Endothelial cell of umbilical vein (primary cell): ENCODE data around the gene SMIM8. TPM values are rescaled to one million over a fixed set of nuclear protein-coding genes. Genes with fewer than 3 reads are reported as not detected.

ENCODE experiments used
- BruUV-seq: library from RNA; stranded (reverse); fragments of 400-500 nt; replicated peaks from 2 replicates; lab custom pipeline; 2021; lab: Mats Ljungman, UMichigan
- CTCF ChIA-PET: fragments of 300-600, 350-600 bp; sonication (Branson Sonifier 250); formaldehyde crosslinking; loops from one replicate; lab custom pipeline; 2021; ENCODE audit warnings: antibody characterized with exemption, inconsistent platforms; lab: Charles Lee
- POLR2A ChIA-PET: fragments of 300-600, 350-600 bp; sonication (Branson Sonifier 250); formaldehyde crosslinking; loops from one replicate; lab custom pipeline; 2021; ENCODE audit warnings: antibody characterized with exemption, inconsistent platforms; lab: Charles Lee
- DNase-seq: peaks from one replicate; pipeline ENCODE4 v3.0.0-alpha.2; 2011; ENCODE audit warnings: low read depth, low spot score
- FAIRE-seq: peaks from 2 replicates; lab custom pipeline; 2011; peaks lifted over from hg19 to GRCh38; lab: Jason Lieb, UNC
- H2AFZ ChIP-seq: 2 replicates; pipeline ENCODE4 v1.6.0; 2012; ENCODE audit warnings: low read depth, low read length, control low read depth, inconsistent platforms
- H3K27ac ChIP-seq: 2 replicates; pipeline ENCODE4 v1.5.1; 2011; ENCODE audit warnings: low read depth, mild to moderate bottlenecking, control low read depth, low read length, moderate library complexity; ENCODE audit not compliant: insufficient read depth
- H3K27me3 ChIP-seq, 2 experiments: 2 replicates each; pipeline versions ENCODE4 v1.6.0 to v1.6.1; 2011; ENCODE audit warnings: low read length in 2 of 2, mixed read lengths in 1 of 2; ENCODE audit not compliant: control insufficient read depth in 2 of 2, insufficient read depth in 2 of 2
- H3K36me3 ChIP-seq, 2 experiments: 2 replicates in 1 of 2; 3 replicates in 1 of 2; pipeline ENCODE4 v1.5.1; 2011; ENCODE audit warnings: low read length in 2 of 2, mild to moderate bottlenecking in 1 of 2, moderate library complexity in 1 of 2; ENCODE audit not compliant: control insufficient read depth in 2 of 2, insufficient read depth in 2 of 2; ENCODE audit errors: extremely low read depth in 1 of 2
- H3K4me1 ChIP-seq: 3 replicates; pipeline ENCODE4 v1.5.1; 2011; ENCODE audit warnings: mild to moderate bottlenecking, low read length; ENCODE audit not compliant: control insufficient read depth, insufficient read depth; ENCODE audit errors: extremely low read depth
- H3K4me2 ChIP-seq: 2 replicates; pipeline ENCODE4 v1.6.1; 2011; ENCODE audit warnings: low read length, control low read depth, mixed read lengths; ENCODE audit not compliant: insufficient read depth
- H3K4me3 ChIP-seq, 3 experiments: fragments of 200-600 bp in 1 of 3; sonication (generic), shearing (Covaris generic) in 1 of 3; replicated peaks in 1 of 3; 2 replicates each; pipeline ENCODE4 v1.5.1; 2011 to 2016; ENCODE audit warnings: control low read depth in 3 of 3, low read length in 3 of 3, mild to moderate bottlenecking in 2 of 3, inconsistent platforms in 1 of 3, low read depth in 1 of 3, moderate library complexity in 1 of 3; ENCODE audit not compliant: insufficient read depth in 1 of 3
- H3K79me2 ChIP-seq: 2 replicates; pipeline ENCODE4 v1.6.0; 2012; ENCODE audit warnings: low read length, inconsistent platforms; ENCODE audit not compliant: control insufficient read depth, insufficient read depth
- H3K9ac ChIP-seq: replicated peaks from 2 replicates; pipeline ENCODE3; 2011; ENCODE audit warnings: low read length, control low read depth; ENCODE audit not compliant: insufficient read depth; ENCODE audit errors: extremely low read depth
- H3K9me1 ChIP-seq: replicated peaks from 3 replicates; pipeline ENCODE4 v1.6.0; 2011; ENCODE audit warnings: mild to moderate bottlenecking, low read length; ENCODE audit not compliant: control insufficient read depth, insufficient read depth; ENCODE audit errors: extremely low read depth
- H3K9me3 ChIP-seq: replicated peaks from 2 replicates; pipeline ENCODE4 v1.5.1; 2012; ENCODE audit warnings: low read length, inconsistent platforms; ENCODE audit not compliant: control insufficient read depth, insufficient read depth
- H4K20me1 ChIP-seq: replicated peaks from 2 replicates; pipeline ENCODE3; 2011; ENCODE audit warnings: mild to moderate bottlenecking, low read length; ENCODE audit not compliant: control insufficient read depth, insufficient read depth; ENCODE audit errors: extremely low read depth
- CTCF ChIP-seq, 2 donors: IDR thresholded peaks; 1 replicate in 1 of 2; 2 replicates in 1 of 2; pipeline ENCODE4 v1.5.1; 2011; ENCODE audit warnings: low read length in 2 of 2, mild to moderate bottlenecking in 2 of 2, moderate library complexity in 2 of 2, control low read depth in 1 of 2, inconsistent platforms in 1 of 2, low read depth in 1 of 2; ENCODE audit not compliant: insufficient read depth in 1 of 2; ENCODE audit errors: extremely low read depth in 1 of 2
- EZH2 ChIP-seq: IDR thresholded peaks from 2 replicates; pipeline ENCODE4 v1.6.1; 2012; ENCODE audit warnings: borderline replicate concordance, low read depth, mild to moderate bottlenecking, moderate library complexity, low read length, inconsistent platforms; ENCODE audit not compliant: severe bottlenecking
- FOS ChIP-seq: IDR thresholded peaks from 2 replicates; pipeline ENCODE4 v1.6.1; 2011; ENCODE audit warnings: mild to moderate bottlenecking, low read length, moderate library complexity, borderline replicate concordance; ENCODE audit not compliant: insufficient read depth
- GATA2 ChIP-seq: IDR thresholded peaks from 2 replicates; pipeline ENCODE4 v1.7.0; 2011; ENCODE audit warnings: low read depth, mild to moderate bottlenecking, moderate library complexity, mixed read lengths, low read length; ENCODE audit not compliant: insufficient read length, insufficient read depth
- MAX ChIP-seq: IDR thresholded peaks from 2 replicates; pipeline ENCODE4 v1.6.1; 2011; ENCODE audit not compliant: insufficient read depth, insufficient read length
- MYC ChIP-seq: IDR thresholded peaks from one replicate; pipeline ENCODE4 v1.6.1; 2011; ENCODE audit warnings: mild to moderate bottlenecking, low read depth, low read length
- POLR2A ChIP-seq: IDR thresholded peaks from 2 replicates; pipeline ENCODE4 v1.6.1; 2012; ENCODE audit warnings: low read depth, mild to moderate bottlenecking, control low read depth, low read length
- POLR2AphosphoS5 ChIP-seq: IDR thresholded peaks from 2 replicates; pipeline ENCODE4 v1.6.1; 2012; ENCODE audit warnings: low read depth, mild to moderate bottlenecking, control low read depth, low read length, moderate library complexity; ENCODE audit not compliant: insufficient read depth
- dilution Hi-C: fragments of 300-500 bp; cut with MboI; formaldehyde crosslinking; loops from one replicate; pipeline ENCODE4 v1.15.0; 2019; ENCODE audit warnings: low sequenced_read_pairs; ENCODE audit not compliant: extremely low pct_ligation_motif_present
- intact Hi-C: fragments of 100-400 bp; cut with micrococcal nuclease; formaldehyde crosslinking; loops from one replicate; pipeline ENCODE4 v1.10.0; 2022
- polyA plus RNA-seq, 4 experiments: library from polyadenylated mRNA; depleted of rRNA in 3 of 4; stranded (reverse) in 3 of 4; unstranded in 1 of 4; fragments of >200 nt; gene quantifications; 2 replicates each; pipeline versions ENCODE4 v1.2.1 to v1.2.3, GENCODE V29; 2011 to 2012; ENCODE audit warnings: missing spikeins in 1 of 4
- total RNA-seq: library from RNA; stranded (reverse); gene quantifications from 2 replicates; pipeline ENCODE4 v1.2.3, GENCODE V29; 2021

SMIM8 gene
- total and polyA plus RNA-seq, 2 donors (not counting 3 experiments of a cell fraction or from before 2014, with no cell fraction given) = 2.0 to 8.4 TPM

- intact Hi-C loops (no loop called here), dilution Hi-C loops (no loop called here)
- H3K27me3 ChIP-seq = no peaks in the 10 kb centered on the region
- H2AFZ ChIP-seq = no peak overlapping the region
- no TSS peak for BruUV-seq
- H3K4me3 ChIP-seq = no peak overlapping the region
- FAIRE-seq (peak; percentile 54), DNase-seq (no peak)
- H3K9ac ChIP-seq = no peak overlapping the region
- no peaks in the 10 kb centered on the region for H4K20me1 ChIP-seq
- H3K4me1 ChIP-seq = no peaks in the 10 kb centered on the region
- ChIA-PET CTCF (no interaction called here), POLR2A (no interaction called here)
- no peaks in the 10 kb centered on the region for H3K79me2 ChIP-seq
- no peaks in the 10 kb centered on the region for H3K9me3 ChIP-seq
- H3K9me1 ChIP-seq = no peaks in the 10 kb centered on the region
- no peaks in the 10 kb centered on the region for H3K36me3 ChIP-seq
- H3K27ac ChIP-seq = no peak overlapping the region
- H3K4me2 ChIP-seq = no peak overlapping the region
- TF ChIP-seq GATA2 = peak; percentile 44
- no peak for TF ChIP-seq EZH2
- peak; percentile 14 for TF ChIP-seq FOS
Measured at GRCh38 chr6:87366072-87366827, 43.9 kb downstream of the SMIM8 start.

GRCh38 chr6:87366899-87367298, 44.5 kb downstream of the SMIM8 start:
- Histone ChIP-seq H3K9me1 (no peaks in the 10 kb centered on the region), H3K4me1 (no peaks in the 10 kb centered on the region), H3K27ac (no peak overlapping the region), H3K36me3 (no peaks in the 10 kb centered on the region), H3K27me3 (no peaks in the 10 kb centered on the region), H3K4me2 (no peak overlapping the region), H2AFZ (no peak overlapping the region), H4K20me1 (no peaks in the 10 kb centered on the region), H3K9me3 (no peaks in the 10 kb centered on the region), H3K79me2 (no peaks in the 10 kb centered on the region), H3K4me3 (no peak overlapping the region), H3K9ac (no peak overlapping the region)
- ChIA-PET CTCF (no interaction called here), POLR2A (no interaction called here)
- no peak for FAIRE-seq
- dilution Hi-C loops (no loop called here), intact Hi-C loops (no loop called here)
- DNase-seq = no peak
- no TSS peak for BruUV-seq
- TF ChIP-seq MYC (no peak), FOS (no peak), MAX (no peak), GATA2 (no peak), CTCF (IDR thresholded peaks at IDR 0.05; ENCODE audit: extremely low read depth in 1 of 2, insufficient read depth in 1 of 2, low read depth in 1 of 2, low read length in 2 of 2) (no peak), POLR2A (no peak), POLR2AphosphoS5 (no peak)
